Measurements from ENCODE around the gene TMCO4. TPM values are rescaled to one million over a fixed set of nuclear protein-coding genes. Genes with fewer than 3 reads are reported as not detected.

TMCO4 gene
- total RNA-seq, 2 experiments from 2014 or later: 1.2 to 8.1 TPM

GRCh38 chr1:19737104-19737825, 62.5 kb downstream of the TMCO4 start:
- BruUV-seq (replicated peaks): no TSS peak
- Histone ChIP-seq H3K9me2 (ENCODE audit: insufficient read depth, low read length) (no peaks in the 10 kb centered on the region), H3K36me3 (ENCODE audit: insufficient read depth, low read length) (no peaks in the 10 kb centered on the region), H3K79me2 (ENCODE audit: insufficient read depth, low read depth, low read length) (no peaks in the 10 kb centered on the region), H3K4me1 (ENCODE audit: insufficient read depth, low read length, poor library complexity, severe bottlenecking) (no peaks in the 10 kb centered on the region), H2AFZ (ENCODE audit: low read length) (no peak overlapping the region), H3K4me3 (ENCODE audit: low read depth, low read length, poor library complexity, severe bottlenecking) (no peak overlapping the region), H3K27ac (ENCODE audit: low read depth, low read length, poor library complexity, severe bottlenecking) (no peak overlapping the region), H3K4me2 (ENCODE audit: low read length) (no peak overlapping the region), H4K20me1 (ENCODE audit: insufficient read depth, low read length) (no peaks in the 10 kb centered on the region), H3K9me3 (ENCODE audit: low read length) (no peaks in the 10 kb centered on the region)
- no peak for DNase-seq (ENCODE audit: low spot score)
- ChIA-PET CTCF (ENCODE audit: unreplicated experiment) (no interaction called here), POLR2A (no interaction called here)
- TF ChIP-seq EZH2phosphoT487 (IDR thresholded peaks at IDR 0.05; ENCODE audit: borderline replicate concordance, low read depth, low read length) (no peak), CTCF (conservative IDR thresholded peaks at IDR 0.05; ENCODE audit: low read length) (no peak)
- intact Hi-C loops (cut with micrococcal nuclease; ENCODE audit: unreplicated experiment): no loop called here

- no TSS peak for BruUV-seq (replicated peaks)
These were observed 64.1 kb downstream of the TMCO4 start for GRCh38 chr1:19735440-19736127.

More at GRCh38 chr1:19735440-19736127, 64.1 kb downstream of the TMCO4 start:
- Histone ChIP-seq H3K4me2 (ENCODE audit: low read length) (no peak overlapping the region), H3K4me3 (ENCODE audit: low read depth, low read length, poor library complexity, severe bottlenecking) (no peak overlapping the region), H4K20me1 (ENCODE audit: insufficient read depth, low read length) (no peaks in the 10 kb centered on the region), H3K4me1 (ENCODE audit: insufficient read depth, low read length, poor library complexity, severe bottlenecking) (no peaks in the 10 kb centered on the region), H3K36me3 (ENCODE audit: insufficient read depth, low read length) (no peaks in the 10 kb centered on the region), H3K9me2 (ENCODE audit: insufficient read depth, low read length) (no peaks in the 10 kb centered on the region), H3K9me3 (ENCODE audit: low read length) (no peaks in the 10 kb centered on the region), H3K79me2 (ENCODE audit: insufficient read depth, low read depth, low read length) (no peaks in the 10 kb centered on the region), H3K27ac (ENCODE audit: low read depth, low read length, poor library complexity, severe bottlenecking) (no peak overlapping the region), H2AFZ (ENCODE audit: low read length) (no peak overlapping the region)
- POLR2A ChIA-PET: no interaction called here
- intact Hi-C loops (cut with micrococcal nuclease; ENCODE audit: unreplicated experiment): no loop called here
- CTCF ChIA-PET (ENCODE audit: unreplicated experiment): no interaction called here
- TF ChIP-seq EZH2phosphoT487 (IDR thresholded peaks at IDR 0.05; ENCODE audit: borderline replicate concordance, low read depth, low read length) (no peak), CTCF (conservative IDR thresholded peaks at IDR 0.05; ENCODE audit: low read length) (no peak)
- no peak for DNase-seq (ENCODE audit: low spot score)
